Kidney (tissue), 14 donors: ENCODE measurements around the gene PEX11A. TPM values are rescaled to one million over a fixed set of nuclear protein-coding genes. Genes with fewer than 3 reads are reported as not detected.

ENCODE experiments used
- DNase-seq, 5 donors: peaks; one replicate each; pipeline ENCODE4 v3.0.0-alpha.2; 2013 to 2020
- FAIRE-seq: peaks from 2 replicates; lab custom pipeline; 2012; peaks lifted over from hg19 to GRCh38; lab: Jason Lieb, UNC
- H3K27ac ChIP-seq, 2 donors: one replicate each; pipeline ENCODE4 v1.7.0; 2013; ENCODE audit warnings: low read depth in 2 of 2, low read length in 2 of 2, inconsistent platforms in 1 of 2
- H3K27me3 ChIP-seq: one replicate; pipeline ENCODE4 v1.7.1; 2013; ENCODE audit warnings: low read length, inconsistent platforms; ENCODE audit not compliant: control insufficient read depth, insufficient read depth
- H3K36me3 ChIP-seq, 3 donors: one replicate each; pipeline versions ENCODE4 v1.7.0 to v1.7.1; 2013; ENCODE audit warnings: low read length in 3 of 3, control low read depth in 1 of 3, inconsistent platforms in 1 of 3; ENCODE audit not compliant: insufficient read depth in 3 of 3, control insufficient read depth in 2 of 3
- H3K4me1 ChIP-seq, 3 donors: one replicate each; pipeline versions ENCODE4 v1.7.0 to v1.7.1; 2013; ENCODE audit warnings: low read length in 3 of 3, inconsistent platforms in 1 of 3, low read depth in 1 of 3; ENCODE audit not compliant: control insufficient read depth in 2 of 3, insufficient read depth in 2 of 3
- H3K4me3 ChIP-seq, 3 donors: one replicate each; pipeline versions ENCODE4 v1.7.0 to v1.8.1; 2013; ENCODE audit warnings: low read length in 3 of 3, control low read depth in 1 of 3, inconsistent platforms in 1 of 3
- H3K9ac ChIP-seq, 3 donors: one replicate each; pipeline versions ENCODE4 v1.7.0 to v1.7.1; 2013; ENCODE audit warnings: low read length in 3 of 3, control low read depth in 1 of 3, inconsistent platforms in 1 of 3
- H3K9me3 ChIP-seq, 3 donors: one replicate each; pipeline versions ENCODE4 v1.7.0 to v1.7.1; 2013; ENCODE audit warnings: low read length in 3 of 3, control low read depth in 1 of 3, inconsistent platforms in 1 of 3; ENCODE audit not compliant: control insufficient read depth in 2 of 3, insufficient read depth in 1 of 3
- intact Hi-C: fragments of 100-400 bp; cut with DNase I; formaldehyde crosslinking; loops from one replicate; pipeline ENCODE4 v1.11.1; 2022
- polyA plus RNA-seq: library from polyadenylated mRNA; stranded (reverse); fragments of 350-450 nt; fragmentation: Illumina TruSeq; extraction: RNeasy Lipid Tissue Mini Kit (QIAGEN cat#74804); gene quantifications from one replicate; pipeline ENCODE4 v1.2.3, GENCODE V29; 2014; ENCODE audit warnings: low read depth, low replicate concordance; ENCODE audit not compliant: insufficient read depth
- total RNA-seq: library from RNA; stranded (reverse); fragmentation: NEBNext Ultra II Directional; extraction: Animal tissue kit (Norgen Biotek cat#: 25700); gene quantifications from one replicate; pipeline ENCODE4 v1.2.1, GENCODE V29; 2021
- TF ChIP-seq, protein P1 (sequence below): IDR thresholded peaks from 3 replicates; pipeline ENCODE4 v1.5.1; 2012; ENCODE audit warnings: mild to moderate bottlenecking, moderate library complexity, borderline replicate concordance; ENCODE audit not compliant: insufficient read depth; ENCODE audit errors: extremely low read depth
- donor health status: control.
- donor health status: control.
- donor health status: control.
- donor health status: control.
- donor health status: control.
- donor health status: DM: yes; HTN: yes; CAD: no.
- donor health status: Normal renal cell carcinoma (clear cell type).

The PEX11A gene
- total and polyA plus RNA-seq, 2 donors from 2014 or later: 7.7 to 13.7 TPM

GRCh38 chr15:89725064-89725463, 34.5 kb upstream of the PEX11A start:
- intact Hi-C loops: no loop called here
- Histone ChIP-seq H3K9me3 (peaks cover 0 to 5% (median 0%) of the 10 kb centered on the region in 3 donors), H3K27me3 (no peaks in the 10 kb centered on the region), H3K36me3 (no peaks in the 10 kb centered on the region), H3K27ac (no peak overlapping the region), H3K9ac (no peak overlapping the region), H3K4me1 (peaks cover 0 to 3% (median 0%) of the 10 kb centered on the region in 3 donors), H3K4me3 (no peak overlapping the region)
- FAIRE-seq (no peak), DNase-seq (no peak)
- TF ChIP-seq, protein P1, sequence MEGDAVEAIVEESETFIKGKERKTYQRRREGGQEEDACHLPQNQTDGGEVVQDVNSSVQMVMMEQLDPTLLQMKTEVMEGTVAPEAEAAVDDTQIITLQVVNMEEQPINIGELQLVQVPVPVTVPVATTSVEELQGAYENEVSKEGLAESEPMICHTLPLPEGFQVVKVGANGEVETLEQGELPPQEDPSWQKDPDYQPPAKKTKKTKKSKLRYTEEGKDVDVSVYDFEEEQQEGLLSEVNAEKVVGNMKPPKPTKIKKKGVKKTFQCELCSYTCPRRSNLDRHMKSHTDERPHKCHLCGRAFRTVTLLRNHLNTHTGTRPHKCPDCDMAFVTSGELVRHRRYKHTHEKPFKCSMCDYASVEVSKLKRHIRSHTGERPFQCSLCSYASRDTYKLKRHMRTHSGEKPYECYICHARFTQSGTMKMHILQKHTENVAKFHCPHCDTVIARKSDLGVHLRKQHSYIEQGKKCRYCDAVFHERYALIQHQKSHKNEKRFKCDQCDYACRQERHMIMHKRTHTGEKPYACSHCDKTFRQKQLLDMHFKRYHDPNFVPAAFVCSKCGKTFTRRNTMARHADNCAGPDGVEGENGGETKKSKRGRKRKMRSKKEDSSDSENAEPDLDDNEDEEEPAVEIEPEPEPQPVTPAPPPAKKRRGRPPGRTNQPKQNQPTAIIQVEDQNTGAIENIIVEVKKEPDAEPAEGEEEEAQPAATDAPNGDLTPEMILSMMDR: no peak

DNA sequence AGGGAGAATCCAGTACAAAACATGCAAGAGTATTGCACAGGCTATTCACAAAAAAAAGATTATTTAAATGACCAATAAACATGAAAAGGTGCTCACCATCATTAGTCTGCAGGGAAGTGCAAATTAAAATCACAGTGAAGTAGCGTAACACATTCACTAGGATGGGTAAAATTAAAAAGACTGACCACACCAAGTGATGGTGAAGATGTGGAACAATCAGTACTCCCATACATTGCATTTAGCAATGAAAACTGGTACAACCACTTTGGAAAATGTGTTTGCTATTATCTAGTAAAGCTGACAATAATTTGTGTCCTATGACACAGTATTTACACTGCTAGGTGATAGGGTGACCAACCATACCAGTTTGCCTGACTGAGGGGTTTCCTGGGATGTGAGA, 34.1 kb upstream of the PEX11A start:
- no peak overlapping the region for H3K9ac ChIP-seq
- FAIRE-seq: no peak
- H3K9me3 ChIP-seq: peaks cover 0 to 5% (median 0%) of the 10 kb centered on the region in 3 donors
- DNase-seq: no peak
- TF ChIP-seq, protein P1: no peak
- H3K4me1 ChIP-seq: peaks cover 0 to 3% (median 0%) of the 10 kb centered on the region in 3 donors
- no peak overlapping the region for H3K4me3 ChIP-seq
- no peak overlapping the region for H3K27ac ChIP-seq
- H3K36me3 ChIP-seq: no peaks in the 10 kb centered on the region
- intact Hi-C loops: no loop called here
- no peaks in the 10 kb centered on the region for H3K27me3 ChIP-seq

DNA sequence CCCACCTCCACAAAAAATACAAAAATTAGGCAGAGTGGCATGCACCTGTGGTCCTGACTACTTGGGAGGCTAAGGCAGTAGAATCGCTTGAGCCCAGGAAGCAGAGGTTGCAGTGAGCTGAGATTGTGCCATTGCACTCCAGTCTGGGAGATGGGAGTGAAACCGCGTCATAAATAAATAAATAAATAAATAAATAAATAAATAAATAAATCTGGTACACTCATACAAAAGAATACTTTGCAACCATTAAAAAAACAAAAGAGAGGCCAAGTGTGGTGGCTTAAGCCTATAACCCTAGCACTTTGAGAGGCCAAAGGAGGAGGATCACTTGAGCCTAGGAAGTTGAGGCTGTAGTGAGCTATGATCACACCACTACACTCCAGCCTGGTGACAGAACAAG, 32.5 kb upstream of the PEX11A start:
- no peaks in the 10 kb centered on the region for H3K36me3 ChIP-seq
- intact Hi-C loops: no loop called here
- DNase-seq: no peak
- no peaks in the 10 kb centered on the region for H3K27me3 ChIP-seq
- H3K9me3 ChIP-seq: peaks cover 0 to 5% (median 0%) of the 10 kb centered on the region in 3 donors
- no peak overlapping the region for H3K4me3 ChIP-seq
- FAIRE-seq: no peak
- TF ChIP-seq, protein P1: no peak
- H3K9ac ChIP-seq: no peak overlapping the region
- no peak overlapping the region for H3K27ac ChIP-seq
- H3K4me1 ChIP-seq: no peaks in the 10 kb centered on the region

DNA sequence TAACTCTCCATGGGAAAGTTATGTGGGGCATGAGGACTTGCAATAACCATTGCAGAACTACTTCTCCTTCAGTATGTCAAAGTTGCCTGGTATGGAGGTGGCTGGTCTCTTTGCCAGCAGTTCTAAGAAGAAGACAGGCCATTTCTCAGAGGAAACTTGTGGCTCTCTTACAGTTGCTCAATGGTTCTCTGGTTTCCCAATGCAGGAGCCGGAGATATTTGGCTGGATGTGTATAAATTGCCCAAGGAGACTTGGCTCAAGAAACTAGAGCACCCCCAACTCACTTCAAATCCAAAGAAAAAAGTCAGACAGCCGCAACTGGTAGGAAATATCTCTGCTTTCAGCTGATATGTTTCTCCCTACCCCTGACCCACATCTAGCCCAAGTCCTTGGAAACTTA, 24.2 kb upstream of the PEX11A start:
- intact Hi-C loops: no loop called here
- DNase-seq (no peak), FAIRE-seq (no peak)
- no peak overlapping the region for H3K9ac ChIP-seq
- H3K36me3 ChIP-seq: no peaks in the 10 kb centered on the region
- no peaks in the 10 kb centered on the region for H3K9me3 ChIP-seq
- TF ChIP-seq, protein P1: no peak
- H3K27ac ChIP-seq: no peak overlapping the region
- no peaks in the 10 kb centered on the region for H3K27me3 ChIP-seq
- no peaks in the 10 kb centered on the region for H3K4me1 ChIP-seq
- H3K4me3 ChIP-seq: no peak overlapping the region
